Panc1 (cell line): Measurements from ENCODE around the gene TEX26. TPM values are rescaled to one million over a fixed set of nuclear protein-coding genes. Genes with fewer than 3 reads are reported as not detected.

Experiments
- ATAC-seq: fragments of 200-7000 bp; cut with Tn5 transposase; 2 replicates; pipeline ENCODE4 v1.9.1; 2020; ENCODE audit warnings: mild to moderate bottlenecking, moderate library complexity
- BruUV-seq: library from RNA; stranded (reverse); fragments of 400-500 nt; replicated peaks from 2 replicates; lab custom pipeline; 2021; lab: Mats Ljungman, UMichigan
- CTCF ChIA-PET: fragments of 300-600 bp; sonication (Branson Sonifier 250); formaldehyde crosslinking; loops from one replicate; lab custom pipeline; 2022; ENCODE audit warnings: antibody characterized with exemption; lab: Charles Lee
- POLR2A ChIA-PET: fragments of 300-600 bp; sonication (Branson Sonifier 250); formaldehyde crosslinking; loops from one replicate; lab custom pipeline; 2022; ENCODE audit warnings: antibody characterized with exemption; lab: Charles Lee
- DNase-seq: peaks from one replicate; pipeline ENCODE4 v3.0.0-alpha.2; 2010; ENCODE audit warnings: low read depth, low spot score
- H3K27ac ChIP-seq: 2 replicates; pipeline ENCODE4 v1.5.1; 2011; ENCODE audit warnings: mild to moderate bottlenecking, low read length, inconsistent platforms
- H3K27me3 ChIP-seq: fragments of 200-500 bp; sonication (Bioruptor generic); 2 replicates; pipeline ENCODE4 v1.6.0; 2014; ENCODE audit warnings: low read length, inconsistent platforms; ENCODE audit not compliant: control insufficient read depth, insufficient read depth
- H3K36me3 ChIP-seq: fragments of 200-500 bp; sonication (Bioruptor generic); 2 replicates; pipeline ENCODE4 v1.5.1; 2014; ENCODE audit warnings: inconsistent platforms, mild to moderate bottlenecking, low read length, moderate library complexity; ENCODE audit not compliant: control insufficient read depth, insufficient read depth
- H3K4me1 ChIP-seq: 2 replicates; pipeline ENCODE4 v1.5.1; 2011; ENCODE audit warnings: inconsistent platforms, mild to moderate bottlenecking, low read length, moderate library complexity; ENCODE audit not compliant: control insufficient read depth, insufficient read depth
- H3K4me3 ChIP-seq, 2 experiments: 2 replicates each; pipeline ENCODE4 v1.5.1; 2011 to 2012; ENCODE audit warnings: low read depth in 2 of 2, low read length in 2 of 2, mild to moderate bottlenecking in 2 of 2, inconsistent platforms in 1 of 2, moderate library complexity in 1 of 2
- H3K9me3 ChIP-seq: fragments of 200-500 bp; sonication (Bioruptor generic); 2 replicates; pipeline ENCODE4 v1.5.1; 2014; ENCODE audit warnings: low read depth, mild to moderate bottlenecking, inconsistent platforms, low read length, moderate library complexity; ENCODE audit not compliant: control insufficient read depth, insufficient read depth
- POLR2AphosphoS5 ChIP-seq: IDR thresholded peaks from 2 replicates; pipeline ENCODE4 v1.6.1; 2012; ENCODE audit warnings: mild to moderate bottlenecking, low read depth, low read length, moderate library complexity
- SIN3A ChIP-seq: IDR thresholded peaks from 2 replicates; pipeline ENCODE4 v1.6.1; 2012; ENCODE audit warnings: low read depth, mild to moderate bottlenecking, low read length, moderate library complexity, borderline replicate concordance; ENCODE audit not compliant: insufficient read depth
- TCF7L2 ChIP-seq: IDR thresholded peaks from 2 replicates; pipeline ENCODE4 v1.6.1; 2011; ENCODE audit warnings: mild to moderate bottlenecking, low read depth, low read length, inconsistent platforms
- in situ Hi-C: cut with HindIII; loops from 2 replicates; pipeline ENCODE4 v1.10.0; 2016; ENCODE audit warnings: low sequenced_read_pairs, low pct_unique_long_range_greater_than_20kb
- intact Hi-C: fragments of 100-400 bp; cut with micrococcal nuclease; formaldehyde crosslinking; loops from one replicate; pipeline ENCODE4 v1.10.0; 2022; ENCODE audit not compliant: unreplicated experiment
- total RNA-seq: library from RNA; stranded (reverse); gene quantifications from one replicate; pipeline ENCODE4 v1.2.1, GENCODE V29; 2021; ENCODE audit not compliant: unreplicated experiment
- TF ChIP-seq, protein P1 (sequence below): fragments of 450-650 bp; IDR thresholded peaks from 2 replicates; pipeline ENCODE4 v1.5.1; 2017; ENCODE audit warnings: mild to moderate bottlenecking
- TF ChIP-seq, protein P2 (sequence below), 2 experiments: IDR thresholded peaks; 2 replicates each; pipeline ENCODE4 v1.6.1; 2011 to 2012; ENCODE audit warnings: low read depth in 2 of 2, control low read depth in 1 of 2, low read length in 1 of 2, mild to moderate bottlenecking in 1 of 2, moderate library complexity in 1 of 2; ENCODE audit not compliant: insufficient read depth in 1 of 2

TEX26 gene
- total RNA-seq, 1 experiment from 2014 or later, result not detected

DNA sequence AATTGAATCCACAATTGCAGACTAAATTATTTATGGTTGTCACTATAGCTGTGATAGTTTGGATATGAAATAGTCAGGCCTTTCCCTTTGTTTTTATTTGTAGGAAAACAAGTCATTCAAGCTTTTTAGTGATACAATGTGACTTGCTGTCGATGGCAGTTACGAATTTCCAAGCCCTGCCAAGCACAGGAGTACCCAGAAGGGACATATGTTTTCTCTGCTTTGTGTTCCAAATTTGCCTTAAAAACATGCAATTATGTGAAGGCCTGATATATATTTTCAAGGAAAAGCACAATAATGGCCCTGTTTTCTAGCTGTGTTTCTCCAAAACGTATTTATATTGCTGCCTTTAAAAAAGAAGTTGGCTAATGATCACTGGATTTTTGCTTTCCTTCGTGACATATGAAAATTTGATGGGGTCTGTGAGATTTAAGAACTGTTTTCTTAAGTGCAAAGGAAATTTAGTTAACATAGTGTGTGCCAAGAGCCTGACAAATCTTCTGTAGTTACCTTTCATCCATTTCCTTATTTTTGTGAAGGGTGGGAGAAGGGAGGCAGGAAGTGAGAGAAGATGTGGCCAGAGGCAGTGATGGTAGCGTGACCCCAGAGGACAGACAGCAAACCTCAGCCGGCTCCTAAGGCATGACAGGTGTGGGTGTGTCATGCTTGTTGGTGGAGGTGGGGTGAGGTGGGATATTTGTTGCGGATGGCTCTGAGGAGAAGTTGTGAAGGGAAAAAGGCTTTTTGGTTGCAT, 79.6 kb downstream of the TEX26 start:
- Histone ChIP-seq H3K4me1 (no peaks in the 10 kb centered on the region), H3K4me3 (no peak overlapping the region), H3K36me3 (no peaks in the 10 kb centered on the region), H3K9me3 (no peaks in the 10 kb centered on the region), H3K27me3 (no peaks in the 10 kb centered on the region), H3K27ac (no peak overlapping the region)
- in situ Hi-C loops, result no loop called here
- ATAC-seq (no peak), DNase-seq (no peak)
- intact Hi-C loops, result no loop called here
- POLR2A ChIA-PET, result no interaction called here
- CTCF ChIA-PET, result no interaction called here
- BruUV-seq, result no TSS peak
- TF ChIP-seq SIN3A, result no peak
- TF ChIP-seq TCF7L2, result no peak
- no peak for TF ChIP-seq POLR2AphosphoS5
- TF ChIP-seq, protein P1, sequence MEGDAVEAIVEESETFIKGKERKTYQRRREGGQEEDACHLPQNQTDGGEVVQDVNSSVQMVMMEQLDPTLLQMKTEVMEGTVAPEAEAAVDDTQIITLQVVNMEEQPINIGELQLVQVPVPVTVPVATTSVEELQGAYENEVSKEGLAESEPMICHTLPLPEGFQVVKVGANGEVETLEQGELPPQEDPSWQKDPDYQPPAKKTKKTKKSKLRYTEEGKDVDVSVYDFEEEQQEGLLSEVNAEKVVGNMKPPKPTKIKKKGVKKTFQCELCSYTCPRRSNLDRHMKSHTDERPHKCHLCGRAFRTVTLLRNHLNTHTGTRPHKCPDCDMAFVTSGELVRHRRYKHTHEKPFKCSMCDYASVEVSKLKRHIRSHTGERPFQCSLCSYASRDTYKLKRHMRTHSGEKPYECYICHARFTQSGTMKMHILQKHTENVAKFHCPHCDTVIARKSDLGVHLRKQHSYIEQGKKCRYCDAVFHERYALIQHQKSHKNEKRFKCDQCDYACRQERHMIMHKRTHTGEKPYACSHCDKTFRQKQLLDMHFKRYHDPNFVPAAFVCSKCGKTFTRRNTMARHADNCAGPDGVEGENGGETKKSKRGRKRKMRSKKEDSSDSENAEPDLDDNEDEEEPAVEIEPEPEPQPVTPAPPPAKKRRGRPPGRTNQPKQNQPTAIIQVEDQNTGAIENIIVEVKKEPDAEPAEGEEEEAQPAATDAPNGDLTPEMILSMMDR, result no peak

DNA sequence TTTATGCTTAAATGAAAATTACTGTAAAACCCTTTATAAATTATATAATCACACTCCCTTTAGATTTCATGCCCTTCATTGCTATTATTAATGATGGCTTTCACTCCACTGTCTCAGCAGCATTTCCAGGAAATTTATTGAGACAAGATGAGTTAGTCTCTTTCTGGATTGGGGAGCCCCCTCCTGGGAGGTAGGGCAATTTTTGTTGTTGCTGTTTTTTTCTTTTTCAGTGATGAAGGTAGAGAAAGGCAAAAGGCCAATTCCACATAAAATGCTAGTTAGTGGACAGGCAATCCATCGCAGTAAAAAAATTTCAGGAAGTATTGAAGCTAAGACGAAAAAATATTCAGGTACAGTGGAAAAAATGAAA, 80.2 kb downstream of the TEX26 start:
- POLR2A ChIA-PET, result no interaction called here
- Histone ChIP-seq H3K27ac (no peak overlapping the region), H3K4me1 (no peaks in the 10 kb centered on the region), H3K4me3 (no peak overlapping the region), H3K36me3 (no peaks in the 10 kb centered on the region), H3K9me3 (no peaks in the 10 kb centered on the region), H3K27me3 (no peaks in the 10 kb centered on the region)
- TF ChIP-seq SIN3A, result no peak
- TF ChIP-seq, protein P1, result peak; percentile 50; the same call in 1 of the 2 replicates
- in situ Hi-C loops, result no loop called here
- ATAC-seq (no peak), DNase-seq (no peak)
- no TSS peak for BruUV-seq
- CTCF ChIA-PET, result no interaction called here
- intact Hi-C loops, result no loop called here

DNA sequence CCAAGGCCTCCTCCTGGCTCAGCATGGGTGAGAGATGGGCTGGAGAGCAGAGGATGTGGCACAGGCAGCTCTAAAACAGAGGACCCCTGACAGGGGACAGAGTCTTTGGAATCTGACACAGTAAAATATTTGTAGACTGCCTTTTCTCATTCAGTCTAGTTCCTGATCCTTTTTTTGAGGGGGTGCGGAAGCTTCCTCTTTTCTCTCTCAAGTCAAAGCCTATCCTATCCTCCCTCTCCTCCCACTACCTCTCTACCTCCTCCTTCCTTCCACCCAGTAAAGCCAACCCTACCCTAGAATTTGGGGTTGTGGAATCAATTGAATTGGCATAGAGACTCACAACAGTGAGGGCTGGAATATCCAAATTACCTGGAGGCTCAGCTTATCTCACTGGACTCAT, 82.0 kb downstream of the TEX26 start:
- Histone ChIP-seq H3K36me3 (no peaks in the 10 kb centered on the region), H3K4me1 (no peaks in the 10 kb centered on the region), H3K9me3 (no peaks in the 10 kb centered on the region), H3K27me3 (no peaks in the 10 kb centered on the region), H3K27ac (no peak overlapping the region), H3K4me3 (no peak overlapping the region)
- intact Hi-C loops, result no loop called here
- TF ChIP-seq SIN3A (no peak), TCF7L2 (no peak), POLR2AphosphoS5 (no peak)
- TF ChIP-seq, protein P2, sequence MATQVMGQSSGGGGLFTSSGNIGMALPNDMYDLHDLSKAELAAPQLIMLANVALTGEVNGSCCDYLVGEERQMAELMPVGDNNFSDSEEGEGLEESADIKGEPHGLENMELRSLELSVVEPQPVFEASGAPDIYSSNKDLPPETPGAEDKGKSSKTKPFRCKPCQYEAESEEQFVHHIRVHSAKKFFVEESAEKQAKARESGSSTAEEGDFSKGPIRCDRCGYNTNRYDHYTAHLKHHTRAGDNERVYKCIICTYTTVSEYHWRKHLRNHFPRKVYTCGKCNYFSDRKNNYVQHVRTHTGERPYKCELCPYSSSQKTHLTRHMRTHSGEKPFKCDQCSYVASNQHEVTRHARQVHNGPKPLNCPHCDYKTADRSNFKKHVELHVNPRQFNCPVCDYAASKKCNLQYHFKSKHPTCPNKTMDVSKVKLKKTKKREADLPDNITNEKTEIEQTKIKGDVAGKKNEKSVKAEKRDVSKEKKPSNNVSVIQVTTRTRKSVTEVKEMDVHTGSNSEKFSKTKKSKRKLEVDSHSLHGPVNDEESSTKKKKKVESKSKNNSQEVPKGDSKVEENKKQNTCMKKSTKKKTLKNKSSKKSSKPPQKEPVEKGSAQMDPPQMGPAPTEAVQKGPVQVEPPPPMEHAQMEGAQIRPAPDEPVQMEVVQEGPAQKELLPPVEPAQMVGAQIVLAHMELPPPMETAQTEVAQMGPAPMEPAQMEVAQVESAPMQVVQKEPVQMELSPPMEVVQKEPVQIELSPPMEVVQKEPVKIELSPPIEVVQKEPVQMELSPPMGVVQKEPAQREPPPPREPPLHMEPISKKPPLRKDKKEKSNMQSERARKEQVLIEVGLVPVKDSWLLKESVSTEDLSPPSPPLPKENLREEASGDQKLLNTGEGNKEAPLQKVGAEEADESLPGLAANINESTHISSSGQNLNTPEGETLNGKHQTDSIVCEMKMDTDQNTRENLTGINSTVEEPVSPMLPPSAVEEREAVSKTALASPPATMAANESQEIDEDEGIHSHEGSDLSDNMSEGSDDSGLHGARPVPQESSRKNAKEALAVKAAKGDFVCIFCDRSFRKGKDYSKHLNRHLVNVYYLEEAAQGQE (IDR thresholded peaks at IDR 0.05; ENCODE audit: insufficient read depth in 1 of 2, low read depth in 2 of 2, low read length in 1 of 2), result no peak
- TF ChIP-seq, protein P1, result no peak
- DNase-seq (no peak), ATAC-seq (no peak)
- BruUV-seq, result no TSS peak
- in situ Hi-C loops, result no loop called here
- ChIA-PET POLR2A (no interaction called here), CTCF (interaction anchor here (0.6 kb wide), 1 partner anchor 20 kb away, joined by 3 read pairs; no protein-coding TSS in a partner anchor)
